ENCODE results near the gene DNAJB11.

The DNAJB11 gene

GRCh38 chr3:186598108-186598784 lies 27.7 kb downstream of the DNAJB11 start:
- no peak for FAIRE-seq

GRCh38 chr3:186598794-186599141 lies 28.2 kb downstream of the DNAJB11 start:
- FAIRE-seq = no peak

- no peak for FAIRE-seq
Observed at GRCh38 chr3:186599142-186599784, 28.7 kb downstream of the DNAJB11 start.

- FAIRE-seq = no peak
Observed at GRCh38 chr3:186599785-186600166, 29.3 kb downstream of the DNAJB11 start.

GRCh38 chr3:186600896-186601295 lies 30.4 kb downstream of the DNAJB11 start:
- no peak for FAIRE-seq

- FAIRE-seq = no peak
Observed at GRCh38 chr3:186603159-186603558, 32.6 kb downstream of the DNAJB11 start.

- no peak for FAIRE-seq
Observed at GRCh38 chr3:186605078-186605477, 34.6 kb downstream of the DNAJB11 start.

- no peak for FAIRE-seq
Observed at GRCh38 chr3:186605561-186606545, 35.3 kb downstream of the DNAJB11 start.

GRCh38 chr3:186608624-186609215 lies 38.2 kb downstream of the DNAJB11 start:
- FAIRE-seq = no peak

GRCh38 chr3:186609247-186609868 lies 38.8 kb downstream of the DNAJB11 start:
- FAIRE-seq = no peak

- no peak for FAIRE-seq
Observed at GRCh38 chr3:186612065-186612464, 41.5 kb downstream of the DNAJB11 start.

GRCh38 chr3:186612721-186613636 lies 42.5 kb downstream of the DNAJB11 start, which contains the start of gene AHSG:
AHSG (plus strand) TSS chr3:186613060; CDS start chr3:186613142, 82 bp downstream.
- no peak for FAIRE-seq

- no peak for FAIRE-seq
Observed at GRCh38 chr3:186613637-186614265, 43.2 kb downstream of the DNAJB11 start.

GRCh38 chr3:186614266-186614596 lies 43.7 kb downstream of the DNAJB11 start:
- FAIRE-seq = no peak

GRCh38 chr3:186614597-186615483 lies 44.3 kb downstream of the DNAJB11 start:
- peak; percentile 53 for FAIRE-seq

GRCh38 chr3:186616299-186616617 lies 45.7 kb downstream of the DNAJB11 start:
- no peak for FAIRE-seq

- FAIRE-seq = no peak
Observed at GRCh38 chr3:186617036-186617946, 46.8 kb downstream of the DNAJB11 start.

- no peak for FAIRE-seq
Observed at GRCh38 chr3:186618318-186618938, 47.9 kb downstream of the DNAJB11 start.

- no peak for FAIRE-seq
Observed at GRCh38 chr3:186619787-186620212, 49.3 kb downstream of the DNAJB11 start.
